Neural progenitor cell (in vitro differentiated cells): ENCODE measurements around the gene ANAPC10.

Experiments
- CTCF ChIP-seq: fragments of 200-600 bp; sonication (generic); IDR thresholded peaks from 2 replicates; pipeline ENCODE4 v1.5.1; 2017; ENCODE audit warnings: antibody characterized with exemption, mild to moderate bottlenecking
- EZH2 ChIP-seq: fragments of 200-600 bp; sonication (generic); IDR thresholded peaks from 2 replicates; pipeline ENCODE4 v1.6.1; 2017; ENCODE audit warnings: antibody characterized with exemption, mild to moderate bottlenecking, moderate library complexity
- EZH2phosphoT487 ChIP-seq: fragments of 200-600 bp; sonication (generic); IDR thresholded peaks from 2 replicates; pipeline ENCODE4 v1.6.1; 2017; ENCODE audit warnings: antibody characterized with exemption

GRCh38 chr4:145001635-145002034 lies 96.4 kb downstream of the ANAPC10 start:
- TF ChIP-seq CTCF (no peak), EZH2phosphoT487 (no peak), EZH2 (no peak)
